DND-41 (cell line): ENCODE data around the gene FUT1.

Experiments used
- EZH2 ChIP-seq: IDR thresholded peaks from 3 replicates; pipeline ENCODE4 v1.6.1; 2012; ENCODE audit warnings: borderline replicate concordance, low read depth, mild to moderate bottlenecking, moderate library complexity, low read length, inconsistent platforms; ENCODE audit not compliant: severe bottlenecking
- TF ChIP-seq, protein P1 (sequence below): IDR thresholded peaks from 2 replicates; pipeline ENCODE4 v1.5.1; 2012; ENCODE audit warnings: borderline replicate concordance, low read length, moderate library complexity, mild to moderate bottlenecking; ENCODE audit not compliant: poor library complexity, severe bottlenecking; ENCODE audit errors: extremely low read depth

DNA sequence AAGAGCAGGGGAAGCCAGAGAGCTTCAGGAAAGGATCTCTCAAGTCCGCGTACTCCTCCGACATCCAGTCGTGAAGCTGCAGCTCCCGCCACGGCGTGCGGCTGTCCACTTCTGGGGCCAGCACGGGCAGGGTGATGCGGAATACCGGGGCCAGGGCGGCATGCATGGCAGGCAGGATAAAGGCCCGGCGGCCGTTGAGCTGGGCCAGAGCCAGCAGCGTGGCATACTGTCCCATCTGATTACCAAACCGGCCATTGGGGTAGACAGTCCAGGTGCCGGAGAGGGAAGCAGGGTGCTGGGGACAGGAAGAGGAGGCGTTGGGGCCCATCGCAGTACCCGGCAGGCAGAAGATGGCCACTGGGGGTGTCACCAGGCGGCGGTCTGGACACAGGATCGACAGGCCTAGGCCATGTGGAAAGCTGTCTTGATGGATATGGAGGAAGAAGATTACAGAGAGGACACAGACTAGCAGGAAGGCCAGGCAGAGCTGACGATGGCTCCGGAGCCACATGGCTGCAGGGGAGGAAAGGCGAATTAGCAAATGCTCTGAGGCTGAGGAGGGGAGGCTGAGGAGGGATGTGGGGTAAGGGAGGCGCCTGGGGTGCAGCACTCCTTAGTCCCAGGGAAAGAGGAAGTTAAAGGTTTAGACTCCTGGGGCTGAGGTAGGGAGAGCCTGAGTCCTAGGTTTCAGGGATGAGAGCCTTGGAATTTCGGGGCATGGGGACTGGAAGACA is 1.5 kb downstream of the FUT1 start:
- TF ChIP-seq, protein P1, sequence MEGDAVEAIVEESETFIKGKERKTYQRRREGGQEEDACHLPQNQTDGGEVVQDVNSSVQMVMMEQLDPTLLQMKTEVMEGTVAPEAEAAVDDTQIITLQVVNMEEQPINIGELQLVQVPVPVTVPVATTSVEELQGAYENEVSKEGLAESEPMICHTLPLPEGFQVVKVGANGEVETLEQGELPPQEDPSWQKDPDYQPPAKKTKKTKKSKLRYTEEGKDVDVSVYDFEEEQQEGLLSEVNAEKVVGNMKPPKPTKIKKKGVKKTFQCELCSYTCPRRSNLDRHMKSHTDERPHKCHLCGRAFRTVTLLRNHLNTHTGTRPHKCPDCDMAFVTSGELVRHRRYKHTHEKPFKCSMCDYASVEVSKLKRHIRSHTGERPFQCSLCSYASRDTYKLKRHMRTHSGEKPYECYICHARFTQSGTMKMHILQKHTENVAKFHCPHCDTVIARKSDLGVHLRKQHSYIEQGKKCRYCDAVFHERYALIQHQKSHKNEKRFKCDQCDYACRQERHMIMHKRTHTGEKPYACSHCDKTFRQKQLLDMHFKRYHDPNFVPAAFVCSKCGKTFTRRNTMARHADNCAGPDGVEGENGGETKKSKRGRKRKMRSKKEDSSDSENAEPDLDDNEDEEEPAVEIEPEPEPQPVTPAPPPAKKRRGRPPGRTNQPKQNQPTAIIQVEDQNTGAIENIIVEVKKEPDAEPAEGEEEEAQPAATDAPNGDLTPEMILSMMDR = no peak
- no peak for TF ChIP-seq EZH2
